ENCODE data around the gene GFOD1. TPM values are rescaled to one million over a fixed set of nuclear protein-coding genes. Genes with fewer than 3 reads are reported as not detected.
"Not testable (repeated sequence)": the region's sequence is repeated elsewhere in the genome, so short reads cannot be mapped to it uniquely, and the experiment has no call there.

Gene GFOD1
- total RNA-seq, 4 donors from 2014 or later, result 16.1 to 30.7 (median 22.9) TPM

DNA sequence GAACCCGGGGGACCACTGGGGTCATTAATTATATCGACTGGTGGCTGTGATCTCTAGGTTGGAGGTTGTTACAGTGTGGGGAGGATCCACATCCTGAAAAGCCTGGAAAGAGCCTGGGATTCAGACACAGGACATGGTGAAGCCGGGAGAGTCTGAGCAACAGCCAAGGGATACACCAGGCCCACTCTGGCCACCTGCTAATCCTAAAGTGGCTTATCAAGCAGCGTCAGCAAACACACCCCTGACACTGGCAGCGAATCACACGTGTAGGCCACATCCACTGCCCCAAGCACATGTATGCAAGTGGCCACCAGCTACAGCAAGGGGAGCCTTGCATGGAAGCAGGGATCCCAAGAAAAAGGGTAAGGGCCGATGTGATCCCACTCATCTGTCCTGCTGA is 41.0 kb downstream of the GFOD1 start:
- H3K27ac ChIP-seq, result peak overlapping the region; percentile 54 to 87 (median 85)
- H3K9me3 ChIP-seq, result no peaks in the 10 kb centered on the region
- no peak for DNase-seq
- H3K4me1 ChIP-seq, result peaks cover 0 to 76% (median 40%) of the 10 kb centered on the region in 3 donors
- intact Hi-C loops (cut with DNase I), result no loop called here
- TF ChIP-seq CTCF (IDR thresholded peaks at IDR 0.05) (no peak), POLR2A (IDR thresholded peaks at IDR 0.05) (no peak)
- H3K4me3 ChIP-seq, result no peak overlapping the region
- WGBS, 2 donors, result 87 to 89% methylated on average over 7 of the region's 7 CpGs
- H3K36me3 ChIP-seq, result peaks cover 0 to 8% (median 0%) of the 10 kb centered on the region in 3 donors
- no peaks in the 10 kb centered on the region for H3K27me3 ChIP-seq

- Histone ChIP-seq H3K36me3 (peaks cover 0 to 2% (median 0%) of the 10 kb centered on the region in 3 donors), H3K27me3 (no peaks in the 10 kb centered on the region), H3K9me3 (no peaks in the 10 kb centered on the region), H3K27ac (peak overlapping the region; percentile 54 to 87 (median 85)), H3K4me3 (no peak overlapping the region), H3K4me1 (peaks cover 4 to 77% (median 44%) of the 10 kb centered on the region in 3 donors)
- intact Hi-C loops (cut with DNase I), result no loop called here
- DNase-seq, result no peak
- TF ChIP-seq POLR2A (IDR thresholded peaks at IDR 0.05) (no peak), CTCF (IDR thresholded peaks at IDR 0.05) (no peak)
- 77 to 82% methylated on average over 2 to 3 of the region's 3 CpGs for WGBS, 2 donors
These were observed 41.7 kb downstream of the GFOD1 start for GRCh38 chr6:13445744-13446115.

GRCh38 chr6:13445005-13445743 is 42.2 kb downstream of the GFOD1 start:
- 16 to 25% methylated on average over 9 of the region's 9 CpGs for WGBS, 2 donors
- peak overlapping the region; percentile 54 to 87 (median 85) for H3K27ac ChIP-seq
- no peak for TF ChIP-seq POLR2A (IDR thresholded peaks at IDR 0.05)
- TF ChIP-seq CTCF (IDR thresholded peaks at IDR 0.05), result no peak
- intact Hi-C loops (cut with DNase I), result no loop called here
- peak overlapping the region in 1 of 4 donors; percentile 34 for H3K4me3 ChIP-seq
- DNase-seq, result no peak
- no peaks in the 10 kb centered on the region for H3K36me3 ChIP-seq
- peaks cover 7 to 75% (median 41%) of the 10 kb centered on the region in 3 donors for H3K4me1 ChIP-seq
- H3K9me3 ChIP-seq, result no peaks in the 10 kb centered on the region
- H3K27me3 ChIP-seq, result no peaks in the 10 kb centered on the region

DNA sequence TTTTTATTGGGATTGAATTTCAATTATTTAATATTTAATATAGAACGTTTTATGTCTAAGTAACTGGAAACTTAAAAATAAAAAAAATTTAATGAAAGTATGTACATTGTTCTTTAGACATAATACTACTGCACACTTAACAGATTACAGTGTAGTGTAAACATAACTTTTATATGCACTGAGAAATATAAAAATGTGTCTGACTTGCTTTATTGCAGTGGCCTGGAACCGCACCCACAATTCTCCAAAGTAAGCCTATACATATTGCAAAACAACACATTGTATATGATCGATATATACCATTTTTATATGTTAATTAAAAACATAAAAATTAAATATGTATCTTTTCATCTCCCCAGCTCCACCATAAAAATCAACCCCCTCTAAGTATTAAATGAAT is 42.8 kb downstream of the GFOD1 start:
- H3K4me3 ChIP-seq, result peak overlapping the region in 1 of 4 donors; percentile 34
- WGBS, 2 donors, result 68 to 69% methylated on average over 3 of the region's 3 CpGs
- DNase-seq, result no peak

GRCh38 chr6:13443978-13444377 is 43.4 kb downstream of the GFOD1 start:
- H3K36me3 ChIP-seq; H3K9me3 ChIP-seq; H3K27me3 ChIP-seq; H3K4me3 ChIP-seq; DNase-seq; intact Hi-C loops (cut with DNase I): not testable (repeated sequence)
- 90 to 91% methylated on average over 6 of the region's 6 CpGs for WGBS, 2 donors
- Histone ChIP-seq H3K4me1 (peaks cover 12 to 68% (median 30%) of the 10 kb centered on the region in 3 donors), H3K27ac (peak overlapping the region in 2 of 4 donors; percentile 84 to 87)

More for the DNA sequence above, 42.8 kb downstream of the GFOD1 start:
- H3K4me1 ChIP-seq, result peaks cover 12 to 74% (median 35%) of the 10 kb centered on the region in 3 donors
- peak overlapping the region; percentile 54 to 87 (median 85) for H3K27ac ChIP-seq
- no peaks in the 10 kb centered on the region for H3K27me3 ChIP-seq
- H3K36me3 ChIP-seq, result no peaks in the 10 kb centered on the region
- intact Hi-C loops (cut with DNase I), result no loop called here
- no peaks in the 10 kb centered on the region for H3K9me3 ChIP-seq
- TF ChIP-seq POLR2A (IDR thresholded peaks at IDR 0.05), result no peak
- TF ChIP-seq CTCF (IDR thresholded peaks at IDR 0.05), result no peak

Data from esophagus squamous epithelium (tissue), 5 donors.